Measurements from ENCODE around the gene ALOX12.
"Not testable (repeated sequence)": the region's sequence is repeated elsewhere in the genome, so short reads cannot be mapped to it uniquely, and the experiment has no call there.

The ALOX12 gene

DNA sequence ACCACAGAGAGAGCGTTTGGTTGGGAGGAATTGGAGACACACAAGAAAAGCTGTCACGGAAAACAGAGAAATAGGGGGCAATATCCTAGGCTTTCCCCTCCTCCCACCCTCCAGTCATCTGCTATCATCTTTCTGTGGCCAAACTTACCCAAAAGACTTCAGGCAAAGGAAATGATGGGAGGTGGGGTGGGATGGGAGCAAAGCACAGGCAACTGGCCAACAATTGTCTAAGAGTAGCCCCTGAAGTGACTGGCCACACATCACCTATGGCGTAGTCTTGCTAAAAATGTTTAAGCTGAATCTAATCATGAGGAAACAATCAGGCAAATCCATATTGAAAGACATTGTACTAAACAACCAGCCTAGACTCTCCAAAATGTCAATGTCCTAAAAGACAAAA lies 46.9 kb upstream of the ALOX12 start:
- Histone ChIP-seq H3K4me2 (ENCODE audit: low read length) (no peak overlapping the region), H3K4me3 (ENCODE audit: low read depth, low read length, poor library complexity, severe bottlenecking) (no peak overlapping the region), H3K36me3 (ENCODE audit: insufficient read depth, low read length) (no peaks in the 10 kb centered on the region), H3K4me1 (ENCODE audit: insufficient read depth, low read length, severe bottlenecking) (no peaks in the 10 kb centered on the region), H3F3A (ENCODE audit: insufficient read depth, low read length) (no peaks in the 10 kb centered on the region), H2AFZ (ENCODE audit: low read length) (no peak overlapping the region), H3K27ac (ENCODE audit: low read depth, low read length, poor library complexity, severe bottlenecking) (no peak overlapping the region), H3K9ac (ENCODE audit: low read length) (no peak overlapping the region), H3K9me2 (ENCODE audit: low read depth, low read length) (no peaks in the 10 kb centered on the region), H4K20me1 (ENCODE audit: insufficient read depth, low read length) (no peaks in the 10 kb centered on the region), H3K27me3 (ENCODE audit: insufficient read depth, low read length) (no peaks in the 10 kb centered on the region), H3K9me3 (ENCODE audit: low read length) (no peaks in the 10 kb centered on the region), H3K79me2 (ENCODE audit: insufficient read depth, low read length) (no peaks in the 10 kb centered on the region)
- no peak for TF ChIP-seq EZH2 (IDR thresholded peaks at IDR 0.05; ENCODE audit: borderline replicate concordance, low read length)
- TF ChIP-seq, protein P1, sequence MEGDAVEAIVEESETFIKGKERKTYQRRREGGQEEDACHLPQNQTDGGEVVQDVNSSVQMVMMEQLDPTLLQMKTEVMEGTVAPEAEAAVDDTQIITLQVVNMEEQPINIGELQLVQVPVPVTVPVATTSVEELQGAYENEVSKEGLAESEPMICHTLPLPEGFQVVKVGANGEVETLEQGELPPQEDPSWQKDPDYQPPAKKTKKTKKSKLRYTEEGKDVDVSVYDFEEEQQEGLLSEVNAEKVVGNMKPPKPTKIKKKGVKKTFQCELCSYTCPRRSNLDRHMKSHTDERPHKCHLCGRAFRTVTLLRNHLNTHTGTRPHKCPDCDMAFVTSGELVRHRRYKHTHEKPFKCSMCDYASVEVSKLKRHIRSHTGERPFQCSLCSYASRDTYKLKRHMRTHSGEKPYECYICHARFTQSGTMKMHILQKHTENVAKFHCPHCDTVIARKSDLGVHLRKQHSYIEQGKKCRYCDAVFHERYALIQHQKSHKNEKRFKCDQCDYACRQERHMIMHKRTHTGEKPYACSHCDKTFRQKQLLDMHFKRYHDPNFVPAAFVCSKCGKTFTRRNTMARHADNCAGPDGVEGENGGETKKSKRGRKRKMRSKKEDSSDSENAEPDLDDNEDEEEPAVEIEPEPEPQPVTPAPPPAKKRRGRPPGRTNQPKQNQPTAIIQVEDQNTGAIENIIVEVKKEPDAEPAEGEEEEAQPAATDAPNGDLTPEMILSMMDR (IDR thresholded peaks at IDR 0.05; ENCODE audit: low read length), result no peak

- not testable (repeated sequence) for H3K9ac ChIP-seq (ENCODE audit: low read length); H3K9me2 ChIP-seq (ENCODE audit: low read depth, low read length); H3K9me3 ChIP-seq (ENCODE audit: low read length); H3K27me3 ChIP-seq (ENCODE audit: insufficient read depth, low read length); H2AFZ ChIP-seq (ENCODE audit: low read length); H4K20me1 ChIP-seq (ENCODE audit: insufficient read depth, low read length); H3K36me3 ChIP-seq (ENCODE audit: insufficient read depth, low read length); H3K4me1 ChIP-seq (ENCODE audit: insufficient read depth, low read length, severe bottlenecking); H3F3A ChIP-seq (ENCODE audit: insufficient read depth, low read length); H3K4me2 ChIP-seq (ENCODE audit: low read length); H3K79me2 ChIP-seq (ENCODE audit: insufficient read depth, low read length); H3K27ac ChIP-seq (ENCODE audit: low read depth, low read length, poor library complexity, severe bottlenecking); H3K4me3 ChIP-seq (ENCODE audit: low read depth, low read length, poor library complexity, severe bottlenecking)
Measured at GRCh38 chr17:6950938-6951337, 44.9 kb upstream of the ALOX12 start.

DNA sequence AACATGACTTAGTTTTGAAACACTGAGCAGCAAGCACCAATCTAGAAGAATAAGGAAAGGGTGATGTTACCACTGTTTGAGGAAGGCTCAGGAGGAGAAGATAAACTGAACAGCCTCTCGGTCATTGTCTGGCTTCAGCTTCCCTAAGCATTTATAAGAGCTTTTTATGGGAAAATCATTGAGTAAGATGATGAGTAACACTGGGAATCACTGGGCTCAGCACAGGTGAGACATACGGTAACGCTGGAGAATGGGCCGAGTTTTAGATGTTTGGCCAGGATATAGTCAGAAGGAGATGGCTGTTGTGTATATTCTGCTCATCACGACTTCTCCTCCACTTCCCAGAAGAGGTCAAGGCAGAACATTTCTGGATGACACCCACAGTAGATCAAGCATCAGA lies 42.2 kb upstream of the ALOX12 start:
- Histone ChIP-seq H3K79me2 (ENCODE audit: insufficient read depth, low read length) (no peaks in the 10 kb centered on the region), H4K20me1 (ENCODE audit: insufficient read depth, low read length) (no peaks in the 10 kb centered on the region), H3K9ac (ENCODE audit: low read length) (no peak overlapping the region), H3K9me2 (ENCODE audit: low read depth, low read length) (no peaks in the 10 kb centered on the region), H3K9me3 (ENCODE audit: low read length) (no peaks in the 10 kb centered on the region), H3K4me2 (ENCODE audit: low read length) (no peak overlapping the region), H3K4me3 (ENCODE audit: low read depth, low read length, poor library complexity, severe bottlenecking) (no peak overlapping the region), H2AFZ (ENCODE audit: low read length) (no peak overlapping the region), H3K27ac (ENCODE audit: low read depth, low read length, poor library complexity, severe bottlenecking) (no peak overlapping the region), H3K27me3 (ENCODE audit: insufficient read depth, low read length) (no peaks in the 10 kb centered on the region), H3F3A (ENCODE audit: insufficient read depth, low read length) (no peaks in the 10 kb centered on the region), H3K36me3 (ENCODE audit: insufficient read depth, low read length) (no peaks in the 10 kb centered on the region), H3K4me1 (ENCODE audit: insufficient read depth, low read length, severe bottlenecking) (no peaks in the 10 kb centered on the region)
- no peak for TF ChIP-seq EZH2 (IDR thresholded peaks at IDR 0.05; ENCODE audit: borderline replicate concordance, low read length)

DNA sequence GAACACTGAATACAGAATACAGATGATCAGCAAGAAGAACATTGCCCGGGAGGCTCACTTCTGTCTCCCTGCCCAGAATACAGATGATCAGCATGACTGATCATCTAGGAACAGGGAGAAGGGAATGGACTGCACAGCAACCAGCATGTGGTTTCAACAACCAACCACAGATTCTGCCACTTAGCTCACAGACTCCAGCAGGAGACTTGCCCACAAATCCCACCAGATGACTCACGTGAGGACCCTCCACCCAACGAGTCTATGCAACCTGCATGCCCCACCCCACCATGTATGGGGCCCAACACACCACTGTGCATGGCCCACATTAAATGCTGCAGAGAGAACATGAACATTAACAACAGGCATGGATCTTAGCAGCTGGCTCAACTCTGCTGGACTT lies 36.1 kb upstream of the ALOX12 start:
- Histone ChIP-seq H3K4me3 (ENCODE audit: low read depth, low read length, poor library complexity, severe bottlenecking) (no peak overlapping the region), H3K4me2 (ENCODE audit: low read length) (no peak overlapping the region), H3K27ac (ENCODE audit: low read depth, low read length, poor library complexity, severe bottlenecking) (no peak overlapping the region), H3K79me2 (ENCODE audit: insufficient read depth, low read length) (no peaks in the 10 kb centered on the region), H3K36me3 (ENCODE audit: insufficient read depth, low read length) (no peaks in the 10 kb centered on the region), H4K20me1 (ENCODE audit: insufficient read depth, low read length) (no peaks in the 10 kb centered on the region), H3K9me3 (ENCODE audit: low read length) (no peaks in the 10 kb centered on the region), H3K9ac (ENCODE audit: low read length) (no peak overlapping the region), H3F3A (ENCODE audit: insufficient read depth, low read length) (no peaks in the 10 kb centered on the region), H3K4me1 (ENCODE audit: insufficient read depth, low read length, severe bottlenecking) (no peaks in the 10 kb centered on the region), H3K27me3 (ENCODE audit: insufficient read depth, low read length) (no peaks in the 10 kb centered on the region; the same call in 1 of the 2 replicates), H3K9me2 (ENCODE audit: low read depth, low read length) (no peaks in the 10 kb centered on the region), H2AFZ (ENCODE audit: low read length) (no peak overlapping the region)
- TF ChIP-seq, protein P1 (IDR thresholded peaks at IDR 0.05; ENCODE audit: low read length), result no peak
- TF ChIP-seq EZH2 (IDR thresholded peaks at IDR 0.05; ENCODE audit: borderline replicate concordance, low read length), result no peak

Data from OCI-LY1 (cell line).